HEK293 (cell line): Measurements from ENCODE around the gene ADAM19.

ENCODE experiments used
- CTCF ChIA-PET: fragments of 350-600 bp; formaldehyde crosslinking; extraction: SDS; loops from one replicate; lab custom pipeline; 2021; ENCODE audit warnings: antibody characterized with exemption; lab: Yijun Ruan, JAX
- POLR2A ChIA-PET: fragments of 300-600 bp; formaldehyde crosslinking; extraction: SDS; loops from one replicate; lab custom pipeline; 2020; ENCODE audit warnings: antibody characterized with exemption, inconsistent platforms; lab: Yijun Ruan, JAX
- H3K27ac ChIP-seq: fragments of 200-500 bp; sonication (Bioruptor generic); 2 replicates; pipeline ENCODE4 v1.5.1; 2014; ENCODE audit warnings: low read depth, low read length, control low read depth, inconsistent platforms; ENCODE audit errors: extremely low read depth
- H3K36me3 ChIP-seq, 2 experiments: fragments of 200-500 bp in 1 of 2; sonication (Bioruptor generic) in 1 of 2; 1 replicate in 1 of 2; 2 replicates in 1 of 2; pipeline ENCODE4 v1.5.1; 2014 to 2017; ENCODE audit warnings: inconsistent platforms in 2 of 2, low read length in 2 of 2; ENCODE audit not compliant: control insufficient read depth in 2 of 2, insufficient read depth in 1 of 2
- H3K4me1 ChIP-seq: fragments of 200-500 bp; sonication (Bioruptor generic); 2 replicates; pipeline ENCODE4 v1.5.1; 2014; ENCODE audit warnings: mild to moderate bottlenecking, low read length, inconsistent platforms; ENCODE audit not compliant: control insufficient read depth, insufficient read depth
- H3K4me3 ChIP-seq: 2 replicates; pipeline ENCODE4 v1.5.1; 2011; ENCODE audit warnings: low read depth, mild to moderate bottlenecking, control low read depth, low read length, moderate library complexity
- H3K9me3 ChIP-seq: fragments of 200-500 bp; sonication (Bioruptor generic); 2 replicates; pipeline ENCODE4 v1.5.1; 2014; ENCODE audit warnings: low read depth, low read length, inconsistent platforms; ENCODE audit not compliant: control insufficient read depth, insufficient read depth
- GLIS2 ChIP-seq: fragments of 450-650 bp; formaldehyde crosslinking; IDR thresholded peaks from 2 replicates; pipeline ENCODE4 v1.5.1; 2016; ENCODE audit warnings: missing biosample characterization, missing genetic modification characterization
- HOXC10 ChIP-seq: sonication (generic); formaldehyde crosslinking; IDR thresholded peaks from 2 replicates; pipeline ENCODE4 v1.8.1; 2023; ENCODE audit warnings: mild to moderate bottlenecking, missing genetic modification reagents
- KLF17 ChIP-seq: fragments of 450-650 bp; formaldehyde crosslinking; IDR thresholded peaks from 2 replicates; pipeline ENCODE4 v1.5.1; 2016; ENCODE audit warnings: missing biosample characterization, missing genetic modification characterization
- PATZ1 ChIP-seq: fragments of 450-650 bp; formaldehyde crosslinking; IDR thresholded peaks from 2 replicates; pipeline ENCODE4 v1.5.1; 2016; ENCODE audit warnings: missing biosample characterization, missing genetic modification characterization
- REPIN1 ChIP-seq: fragments of 450-650 bp; formaldehyde crosslinking; IDR thresholded peaks from 2 replicates; pipeline ENCODE4 v1.5.1; 2017; ENCODE audit warnings: missing biosample characterization, missing genetic modification characterization, low read depth
- TSHZ1 ChIP-seq: fragments of 450-650 bp; formaldehyde crosslinking; IDR thresholded peaks from 2 replicates; pipeline ENCODE4 v1.5.1; 2016; ENCODE audit warnings: missing biosample characterization, missing genetic modification characterization, borderline replicate concordance
- ZBTB1 ChIP-seq: fragments of 450-650 bp; formaldehyde crosslinking; IDR thresholded peaks from 2 replicates; pipeline ENCODE4 v1.5.1; 2016; ENCODE audit warnings: missing biosample characterization, missing genetic modification characterization
- ZNF121 ChIP-seq: fragments of 450-650 bp; formaldehyde crosslinking; IDR thresholded peaks from 2 replicates; pipeline ENCODE4 v1.5.1; 2016; ENCODE audit warnings: missing biosample characterization, missing genetic modification characterization
- ZNF155 ChIP-seq: fragments of 450-650 bp; formaldehyde crosslinking; IDR thresholded peaks from 2 replicates; pipeline ENCODE4 v1.5.1; 2016; ENCODE audit warnings: missing biosample characterization, missing genetic modification characterization
- ZNF157 ChIP-seq: fragments of 450-650 bp; formaldehyde crosslinking; IDR thresholded peaks from 2 replicates; pipeline ENCODE4 v1.5.1; 2016; ENCODE audit warnings: missing biosample characterization, missing genetic modification characterization
- ZNF23 ChIP-seq: fragments of 450-650 bp; formaldehyde crosslinking; IDR thresholded peaks from 2 replicates; pipeline ENCODE4 v1.5.1; 2016; ENCODE audit warnings: missing biosample characterization, missing genetic modification characterization, borderline replicate concordance
- ZNF239 ChIP-seq: fragments of 450-650 bp; formaldehyde crosslinking; IDR thresholded peaks from 2 replicates; pipeline ENCODE4 v1.5.1; 2016; ENCODE audit warnings: missing biosample characterization, missing genetic modification characterization
- ZNF324 ChIP-seq: fragments of 450-650 bp; formaldehyde crosslinking; IDR thresholded peaks from 2 replicates; pipeline ENCODE4 v1.5.1; 2016; ENCODE audit warnings: missing biosample characterization, missing genetic modification characterization
- ZNF391 ChIP-seq: fragments of 450-650 bp; formaldehyde crosslinking; IDR thresholded peaks from 2 replicates; pipeline ENCODE4 v1.5.1; 2016; ENCODE audit warnings: low read depth, missing biosample characterization, missing genetic modification characterization, borderline replicate concordance
- ZNF398 ChIP-seq: fragments of 450-650 bp; formaldehyde crosslinking; IDR thresholded peaks from 2 replicates; pipeline ENCODE4 v1.5.1; 2017; ENCODE audit warnings: missing biosample characterization, missing genetic modification characterization
- ZNF404 ChIP-seq: fragments of 450-650 bp; formaldehyde crosslinking; IDR thresholded peaks from 2 replicates; pipeline ENCODE4 v1.5.1; 2017; ENCODE audit warnings: missing biosample characterization, missing genetic modification characterization
- ZNF514 ChIP-seq: fragments of 450-650 bp; formaldehyde crosslinking; IDR thresholded peaks from 2 replicates; pipeline ENCODE4 v1.5.1; 2016; ENCODE audit warnings: missing biosample characterization, missing genetic modification characterization
- ZNF529 ChIP-seq: fragments of 450-650 bp; formaldehyde crosslinking; IDR thresholded peaks from 2 replicates; pipeline ENCODE4 v1.5.1; 2017; ENCODE audit warnings: missing genetic modification characterization, missing biosample characterization; ENCODE audit not compliant: insufficient replicate concordance
- ZNF530 ChIP-seq: fragments of 450-650 bp; formaldehyde crosslinking; IDR thresholded peaks from 2 replicates; pipeline ENCODE4 v1.5.1; 2016; ENCODE audit warnings: low read depth, missing biosample characterization, missing genetic modification characterization
- ZNF555 ChIP-seq: fragments of 450-650 bp; formaldehyde crosslinking; conservative IDR thresholded peaks from 2 replicates; pipeline ENCODE4 v1.5.1; 2017; ENCODE audit warnings: missing biosample characterization, mild to moderate bottlenecking, missing genetic modification characterization, inconsistent platforms
- ZNF571 ChIP-seq: fragments of 450-650 bp; formaldehyde crosslinking; IDR thresholded peaks from 2 replicates; pipeline ENCODE4 v1.5.0; 2017; ENCODE audit warnings: missing biosample characterization, missing genetic modification characterization
- ZNF596 ChIP-seq: fragments of 450-650 bp; IDR thresholded peaks from 2 replicates; pipeline ENCODE4 v1.5.0; 2018; ENCODE audit warnings: missing biosample characterization, mild to moderate bottlenecking, missing genetic modification characterization, moderate library complexity
- ZNF658 ChIP-seq: fragments of 450-650 bp; formaldehyde crosslinking; IDR thresholded peaks from 2 replicates; pipeline ENCODE4; 2016; ENCODE audit warnings: missing biosample characterization, missing genetic modification characterization
- ZNF768 ChIP-seq: fragments of 450-650 bp; formaldehyde crosslinking; IDR thresholded peaks from 2 replicates; pipeline ENCODE4 v1.5.1; 2018; ENCODE audit warnings: missing biosample characterization, mild to moderate bottlenecking, missing genetic modification characterization
- ZNF776 ChIP-seq: fragments of 450-650 bp; formaldehyde crosslinking; IDR thresholded peaks from 2 replicates; pipeline ENCODE4 v1.5.0; 2017; ENCODE audit warnings: missing biosample characterization, missing genetic modification characterization, borderline replicate concordance
- ZSCAN4 ChIP-seq: fragments of 450-650 bp; formaldehyde crosslinking; IDR thresholded peaks from 2 replicates; pipeline ENCODE4 v1.5.1; 2017; ENCODE audit warnings: missing biosample characterization, missing genetic modification characterization

ADAM19 gene

GRCh38 chr5:157475432-157475831 is 100.1 kb downstream of the ADAM19 start:
- H3K9me3 ChIP-seq, result no peaks in the 10 kb centered on the region
- TF ChIP-seq ZNF530 (tag by site-specific recombination) (no peak), ZBTB1 (tag by site-specific recombination) (no peak), ZNF596 (no peak), HOXC10 (no peak), REPIN1 (tag by site-specific recombination) (no peak), ZNF529 (no peak), ZSCAN4 (tag by site-specific recombination) (no peak), ZNF391 (tag by site-specific recombination) (no peak), KLF17 (tag by site-specific recombination) (no peak), ZNF239 (tag by site-specific recombination) (no peak), ZNF121 (tag by site-specific recombination) (no peak), ZNF571 (tag by site-specific recombination) (no peak), ZNF514 (tag by site-specific recombination) (no peak), ZNF768 (tag by site-specific recombination) (no peak), ZNF404 (no peak)
- TF ChIP-seq, all 188 proteins: peak for 0
- ChIA-PET POLR2A (no interaction called here), CTCF (interaction anchor here (0.6 to 0.9 kb wide), 3 partner anchors 29 to 328 kb away, joined by 3 read pairs; no protein-coding TSS in a partner anchor)
- Histone ChIP-seq H3K4me3 (no peak overlapping the region), H3K4me1 (no peaks in the 10 kb centered on the region), H3K36me3 (no peaks in the 10 kb centered on the region), H3K27ac (no peak overlapping the region)

- Histone ChIP-seq H3K36me3 (no peaks in the 10 kb centered on the region), H3K27ac (no peak overlapping the region), H3K9me3 (no peaks in the 10 kb centered on the region), H3K4me1 (no peaks in the 10 kb centered on the region), H3K4me3 (no peak overlapping the region)
- CTCF ChIA-PET, result interaction anchor here (0.8 to 3.5 kb wide), 5 partner anchors 12 to 326 kb away, joined by 3 to 20 read pairs (median 3); no protein-coding TSS in a partner anchor
- POLR2A ChIA-PET, result no interaction called here
- TF ChIP-seq ZNF324 (tag by site-specific recombination) (no peak), ZNF658 (tag by site-specific recombination) (no peak), ZNF23 (no peak), PATZ1 (tag by site-specific recombination) (no peak), ZNF776 (tag by site-specific recombination) (no peak), ZNF157 (no peak), TSHZ1 (no peak), ZNF155 (tag by site-specific recombination) (no peak), ZNF398 (tag by site-specific recombination) (no peak), ZNF555 (tag by site-specific recombination) (no peak), GLIS2 (tag by site-specific recombination) (no peak)
Observed at GRCh38 chr5:157473383-157474320, 101.9 kb downstream of the ADAM19 start.
